Measurements from ENCODE around the gene PSME3IP1. TPM values are rescaled to one million over a fixed set of nuclear protein-coding genes. Genes with fewer than 3 reads are reported as not detected.

The PSME3IP1 gene
- total RNA-seq, 1 experiment from 2014 or later: 45.6 TPM

GRCh38 chr16:57152096-57153093 lies 33.4 kb downstream of the PSME3IP1 start:
- no peak overlapping the region for H3K27ac ChIP-seq (ENCODE audit: low read length)
- BruUV-seq (replicated peaks): no TSS peak
- TF ChIP-seq CTCF (conservative IDR thresholded peaks at IDR 0.05; ENCODE audit: low read depth, low read length): no peak
- no peak for TF ChIP-seq EZH2phosphoT487 (IDR thresholded peaks at IDR 0.05; ENCODE audit: borderline replicate concordance, low read length)
- no peak for TF ChIP-seq EZH2 (IDR thresholded peaks at IDR 0.05; ENCODE audit: low read length, unreplicated experiment)
- H3K4me3 ChIP-seq (ENCODE audit: low read length): no peak overlapping the region
- no peaks in the 10 kb centered on the region for H3F3A ChIP-seq (ENCODE audit: low read length, unreplicated experiment)
- no peak overlapping the region for H2AFZ ChIP-seq (ENCODE audit: low read length)
- intact Hi-C loops (cut with micrococcal nuclease): no loop called here
- peaks cover 3% of the 10 kb centered on the region; the same call in 1 of the 2 replicates for H3K36me3 ChIP-seq (ENCODE audit: low read depth, low read length)
- no peaks in the 10 kb centered on the region for H3K9me3 ChIP-seq (ENCODE audit: low read length)
- no peaks in the 10 kb centered on the region for H4K20me1 ChIP-seq (ENCODE audit: low read length)
- H3K79me2 ChIP-seq (ENCODE audit: low read length): no peaks in the 10 kb centered on the region
- no peak for ATAC-seq
- no peak for DNase-seq
- no peaks in the 10 kb centered on the region for H3K27me3 ChIP-seq (ENCODE audit: low read length)
- no peaks in the 10 kb centered on the region for H3K9me2 ChIP-seq (replicated peaks; ENCODE audit: low read length)
- CTCF ChIA-PET: no interaction called here
- H3K9ac ChIP-seq (ENCODE audit: low read length): no peak overlapping the region
- H3K4me1 ChIP-seq (ENCODE audit: insufficient read depth, low read length): no peaks in the 10 kb centered on the region
- POLR2A ChIA-PET (ENCODE audit: unreplicated experiment): no interaction called here
- no peak overlapping the region for H3K4me2 ChIP-seq (ENCODE audit: low read length)

- Histone ChIP-seq H3K27ac (ENCODE audit: low read length) (no peak overlapping the region), H4K20me1 (ENCODE audit: low read length) (no peaks in the 10 kb centered on the region), H2AFZ (ENCODE audit: low read length) (no peak overlapping the region), H3F3A (ENCODE audit: low read length, unreplicated experiment) (no peaks in the 10 kb centered on the region), H3K4me3 (ENCODE audit: low read length) (no peak overlapping the region), H3K36me3 (ENCODE audit: low read depth, low read length) (peaks cover 3% of the 10 kb centered on the region; the same call in 1 of the 2 replicates), H3K4me1 (ENCODE audit: insufficient read depth, low read length) (no peaks in the 10 kb centered on the region), H3K9ac (ENCODE audit: low read length) (no peak overlapping the region), H3K27me3 (ENCODE audit: low read length) (no peaks in the 10 kb centered on the region), H3K9me2 (replicated peaks; ENCODE audit: low read length) (no peaks in the 10 kb centered on the region), H3K4me2 (ENCODE audit: low read length) (no peak overlapping the region), H3K79me2 (ENCODE audit: low read length) (no peaks in the 10 kb centered on the region), H3K9me3 (ENCODE audit: low read length) (no peaks in the 10 kb centered on the region)
- DNase-seq: no peak
- ChIA-PET CTCF (no interaction called here), POLR2A (ENCODE audit: unreplicated experiment) (no interaction called here)
- no TSS peak for BruUV-seq (replicated peaks)
- TF ChIP-seq EZH2 (IDR thresholded peaks at IDR 0.05; ENCODE audit: low read length, unreplicated experiment) (no peak), CTCF (conservative IDR thresholded peaks at IDR 0.05; ENCODE audit: low read depth, low read length) (no peak), EZH2phosphoT487 (IDR thresholded peaks at IDR 0.05; ENCODE audit: borderline replicate concordance, low read length) (no peak)
- intact Hi-C loops (cut with micrococcal nuclease): no loop called here
- no peak for ATAC-seq
Measured at GRCh38 chr16:57151369-57151768, 34.5 kb downstream of the PSME3IP1 start.

All from PC-3 (cell line).